GM21423 (cell line): ENCODE measurements around the gene GNA14.
"Not testable (repeated sequence)": the region's sequence is repeated elsewhere in the genome, so short reads cannot be mapped to it uniquely, and the experiment has no call there.

Experiments
- ATAC-seq: cut with Tn5 transposase; IDR thresholded peaks from one replicate; pipeline ENCODE4 v1.9.1; 2021; ENCODE audit warnings: mild to moderate bottlenecking, moderate library complexity; ENCODE audit not compliant: unreplicated experiment

GNA14 gene

GRCh38 chr9:77421506-77422265 is 226.4 kb downstream of the GNA14 start:
- ATAC-seq, result no peak

- ATAC-seq, result no peak
These were observed 227.5 kb downstream of the GNA14 start for GRCh38 chr9:77420641-77421040.

- ATAC-seq, result no peak
These were observed 229.9 kb downstream of the GNA14 start for GRCh38 chr9:77418226-77418625.

- ATAC-seq, result no peak
These were observed 230.6 kb downstream of the GNA14 start for GRCh38 chr9:77417566-77417965.

GRCh38 chr9:77408521-77408920 is 239.6 kb downstream of the GNA14 start:
- not testable (repeated sequence) for ATAC-seq

- ATAC-seq, result no peak
These were observed 244.9 kb downstream of the GNA14 start for GRCh38 chr9:77403239-77403638.

GRCh38 chr9:77402286-77402685 is 245.8 kb downstream of the GNA14 start:
- no peak for ATAC-seq

- ATAC-seq, result no peak
These were observed 248.2 kb downstream of the GNA14 start for GRCh38 chr9:77399964-77400363.

- ATAC-seq, result not testable (repeated sequence)
These were observed 249.5 kb downstream of the GNA14 start for GRCh38 chr9:77398581-77398980.

GRCh38 chr9:77392328-77392727 is 255.8 kb downstream of the GNA14 start:
- ATAC-seq, result no peak

- ATAC-seq, result no peak
These were observed 256.3 kb downstream of the GNA14 start for GRCh38 chr9:77391834-77392233.

GRCh38 chr9:77386187-77386586 is 261.9 kb downstream of the GNA14 start:
- ATAC-seq, result no peak

GRCh38 chr9:77384406-77384805 is 263.7 kb downstream of the GNA14 start:
- no peak for ATAC-seq

- no peak for ATAC-seq
These were observed 272.1 kb downstream of the GNA14 start for GRCh38 chr9:77375956-77376532.

- no peak for ATAC-seq
These were observed 273.9 kb downstream of the GNA14 start for GRCh38 chr9:77374266-77374665.
